HepG2 (cell line): ENCODE data around the gene GP1BA. TPM values are rescaled to one million over a fixed set of nuclear protein-coding genes. Genes with fewer than 3 reads are reported as not detected.

Experiments
- CEBPB ChIP-seq: IDR thresholded peaks from 2 replicates; pipeline ENCODE4 v1.6.1; 2011; ENCODE audit warnings: low read depth, low read length, improper control_type of control experiment, borderline replicate concordance
- EHMT2 ChIP-seq: fragments of 200-600 bp; sonication (generic); IDR thresholded peaks from 2 replicates; pipeline ENCODE4 v1.7.0; 2017; ENCODE audit warnings: antibody characterized with exemption, low read depth, low read length, borderline replicate concordance
- FOXA1 ChIP-seq, 2 experiments: fragments of 450-650 bp in 1 of 2; sonication (generic) in 1 of 2; formaldehyde crosslinking in 1 of 2; IDR thresholded peaks; 2 replicates each; pipeline versions ENCODE4 v1.4.0 to v1.6.1; 2016 to 2020; ENCODE audit warnings: missing genetic modification reagents in 1 of 2
- HES4 ChIP-seq: sonication (generic); formaldehyde crosslinking; IDR thresholded peaks from 2 replicates; pipeline ENCODE4 v1.9.0; 2021; ENCODE audit warnings: mild to moderate bottlenecking, missing genetic modification reagents, borderline replicate concordance
- MYC ChIP-seq: sonication (generic); formaldehyde crosslinking; IDR thresholded peaks from 2 replicates; pipeline ENCODE4 v1.9.0; 2021; ENCODE audit warnings: missing genetic modification reagents, borderline replicate concordance
- PCBP2 ChIP-seq: fragments of 200-400 bp; formaldehyde crosslinking; optimal IDR thresholded peaks from 2 replicates; pipeline ENCODE3; 2018; ENCODE audit warnings: low read length, low read depth; ENCODE audit not compliant: poor library complexity, severe bottlenecking
- POLR2A ChIP-seq, 2 experiments: IDR thresholded peaks; 2 replicates each; pipeline ENCODE4 v1.6.1; 2011; ENCODE audit warnings: low read depth in 2 of 2, low read length in 2 of 2, mild to moderate bottlenecking in 1 of 2, moderate library complexity in 1 of 2; ENCODE audit not compliant: insufficient read depth in 1 of 2
- REST ChIP-seq, 2 experiments: IDR thresholded peaks; 2 replicates each; pipeline ENCODE4 v1.6.1; 2011 to 2012; ENCODE audit warnings: low read length in 2 of 2, borderline replicate concordance in 1 of 2, low read depth in 1 of 2, mild to moderate bottlenecking in 1 of 2, moderate library complexity in 1 of 2
- SPEN ChIP-seq: sonication (generic); formaldehyde crosslinking; IDR thresholded peaks from 2 replicates; pipeline ENCODE4 v1.5.1; 2020; ENCODE audit warnings: low read depth, mild to moderate bottlenecking, missing genetic modification reagents
- TMF1 ChIP-seq: sonication (generic); formaldehyde crosslinking; IDR thresholded peaks from 2 replicates; pipeline ENCODE4 v1.8.1; 2022; ENCODE audit warnings: low read depth, missing genetic modification reagents
- ZNF138 ChIP-seq: sonication (generic); formaldehyde crosslinking; IDR thresholded peaks from 2 replicates; pipeline ENCODE4 v1.5.0; 2020; ENCODE audit warnings: mild to moderate bottlenecking, low read depth, missing genetic modification reagents
- ZNF615 ChIP-seq: sonication (generic); formaldehyde crosslinking; IDR thresholded peaks from 2 replicates; pipeline ENCODE4 v1.5.0; 2020; ENCODE audit warnings: mild to moderate bottlenecking, missing genetic modification reagents, borderline replicate concordance
- ZNF766 ChIP-seq: sonication (generic); formaldehyde crosslinking; IDR thresholded peaks from 2 replicates; pipeline ENCODE4 v1.5.0; 2020; ENCODE audit warnings: missing genetic modification reagents, borderline replicate concordance
- polyA plus RNA-seq, 8 experiments: library from polyadenylated mRNA; depleted of rRNA in 3 of 8; stranded (reverse) in 7 of 8; unstranded in 1 of 8; fragments of >200 nt; fragmentation: Illumina TruSeq in 4 of 8; extraction: Trizol in 4 of 8; gene quantifications; 2 replicates each; pipeline versions ENCODE4 v1.2.1 to v1.2.3, GENCODE V29; 2011 to 2016; ENCODE audit warnings: low read depth in 4 of 8, missing spikeins in 1 of 8, mixed read lengths in 1 of 8; ENCODE audit not compliant: insufficient read depth in 1 of 8
- total RNA-seq, 5 experiments: library from RNA; depleted of rRNA; stranded (reverse); fragments of >200 nt; fragmentation: Illumina TruSeq; extraction: Trizol; gene quantifications; 2 replicates each; pipeline ENCODE4 v1.2.3, GENCODE V29; 2016; ENCODE audit warnings: low read depth in 1 of 5
- TF ChIP-seq, protein P1 (sequence below): sonication (generic); formaldehyde crosslinking; IDR thresholded peaks from 2 replicates; pipeline ENCODE4 v1.4.0; 2020; ENCODE audit warnings: mild to moderate bottlenecking, missing genetic modification reagents
- TF ChIP-seq, protein P2 (sequence below): sonication (generic); formaldehyde crosslinking; IDR thresholded peaks from 2 replicates; pipeline ENCODE4 v1.4.0; 2020; ENCODE audit warnings: missing genetic modification reagents
- TF ChIP-seq, protein P3 (sequence below): sonication (generic); formaldehyde crosslinking; IDR thresholded peaks from 2 replicates; pipeline ENCODE4 v1.4.0; 2020; ENCODE audit warnings: missing genetic modification reagents, low read depth, mild to moderate bottlenecking, borderline replicate concordance
- TF ChIP-seq, protein P4 (sequence below): sonication (generic); formaldehyde crosslinking; IDR thresholded peaks from 2 replicates; pipeline ENCODE4 v1.4.0; 2020; ENCODE audit warnings: missing genetic modification reagents

GP1BA gene
- total and polyA plus RNA-seq, 2 of the 13 experiments (the other 11 are each of a cell fraction or from before 2014, with no cell fraction given): not detected

GRCh38 chr17:4948166-4948930 is 16.3 kb downstream of the GP1BA start, which contains the start of gene PFN1 (continued):
- TF ChIP-seq REST (IDR thresholded peaks at IDR 0.05; ENCODE audit: borderline replicate concordance in 1 of 2, low read depth in 1 of 2, low read length in 2 of 2): peak in 1 of 2 experiments; percentile 44; a peak in 1 of 4 replicates
- TF ChIP-seq, protein P1, sequence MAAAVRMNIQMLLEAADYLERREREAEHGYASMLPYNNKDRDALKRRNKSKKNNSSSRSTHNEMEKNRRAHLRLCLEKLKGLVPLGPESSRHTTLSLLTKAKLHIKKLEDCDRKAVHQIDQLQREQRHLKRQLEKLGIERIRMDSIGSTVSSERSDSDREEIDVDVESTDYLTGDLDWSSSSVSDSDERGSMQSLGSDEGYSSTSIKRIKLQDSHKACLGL (CRISPR knock-in tag): 0 out of 2 replicates have a peak, but pooled peaks have one; percentile 17
- no peak for TF ChIP-seq FOXA1 (IDR thresholded peaks at IDR 0.05)
- peak; percentile 4; the same call in 1 of the 2 replicates for TF ChIP-seq FOXA1 (CRISPR knock-in tag; IDR thresholded peaks at IDR 0.05)
- TF ChIP-seq, protein P2, sequence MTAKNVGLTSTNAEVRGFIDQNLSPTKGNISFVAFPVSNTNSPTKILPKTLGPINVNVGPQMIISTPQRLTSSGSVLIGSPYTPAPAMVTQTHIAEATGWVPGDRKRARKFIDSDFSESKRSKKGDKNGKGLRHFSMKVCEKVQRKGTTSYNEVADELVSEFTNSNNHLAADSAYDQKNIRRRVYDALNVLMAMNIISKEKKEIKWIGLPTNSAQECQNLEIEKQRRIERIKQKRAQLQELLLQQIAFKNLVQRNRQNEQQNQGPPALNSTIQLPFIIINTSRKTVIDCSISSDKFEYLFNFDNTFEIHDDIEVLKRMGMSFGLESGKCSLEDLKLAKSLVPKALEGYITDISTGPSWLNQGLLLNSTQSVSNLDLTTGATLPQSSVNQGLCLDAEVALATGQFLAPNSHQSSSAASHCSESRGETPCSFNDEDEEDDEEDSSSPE (CRISPR knock-in tag): peak; percentile 29; the same call in 1 of the 2 replicates
- TF ChIP-seq, protein P3, sequence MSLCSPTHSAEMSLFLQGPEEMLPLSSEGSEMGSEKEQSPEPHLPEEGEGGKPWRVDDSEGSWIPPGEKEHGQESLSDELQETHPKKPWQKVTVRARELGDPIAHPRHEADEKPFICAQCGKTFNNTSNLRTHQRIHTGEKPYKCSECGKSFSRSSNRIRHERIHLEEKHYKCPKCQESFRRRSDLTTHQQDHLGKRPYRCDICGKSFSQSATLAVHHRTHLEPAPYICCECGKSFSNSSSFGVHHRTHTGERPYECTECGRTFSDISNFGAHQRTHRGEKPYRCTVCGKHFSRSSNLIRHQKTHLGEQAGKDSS: 0 out of 2 replicates have a peak, but pooled peaks have one; percentile 45
- TF ChIP-seq ZNF615: no peak
- peak; percentile 89 for TF ChIP-seq CEBPB
- TF ChIP-seq HES4 (CRISPR knock-in tag): peak; percentile 54; the same call in 1 of the 2 replicates
- peak; percentile 57; the same call in 1 of the 2 replicates for TF ChIP-seq MYC (CRISPR knock-in tag)
- peak; percentile 36; the same call in 1 of the 2 replicates for TF ChIP-seq ZNF138 (CRISPR knock-in tag)
- TF ChIP-seq SPEN (CRISPR knock-in tag): peak; percentile 62
- TF ChIP-seq POLR2A (IDR thresholded peaks at IDR 0.05; ENCODE audit: insufficient read depth in 1 of 2, low read depth in 2 of 2, low read length in 2 of 2): peak; percentile 72 to 87; a peak in 3 of 4 replicates
- TF ChIP-seq PCBP2: no peak
- no peak for TF ChIP-seq EHMT2
- peak; percentile 36; the same call in 1 of the 2 replicates for TF ChIP-seq TMF1 (CRISPR knock-in tag)
- TF ChIP-seq ZNF766 (CRISPR knock-in tag): peak; percentile 65; the same call in 1 of the 2 replicates
- TF ChIP-seq, protein P4, sequence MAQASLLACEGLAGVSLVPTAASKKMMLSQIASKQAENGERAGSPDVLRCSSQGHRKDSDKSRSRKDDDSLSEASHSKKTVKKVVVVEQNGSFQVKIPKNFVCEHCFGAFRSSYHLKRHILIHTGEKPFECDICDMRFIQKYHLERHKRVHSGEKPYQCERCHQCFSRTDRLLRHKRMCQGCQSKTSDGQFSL (CRISPR knock-in tag): peak; percentile 67; the same call in 1 of the 2 replicates
